GM20000 (cell line): ENCODE data around the gene IRAK1.
"Not testable (repeated sequence)": the region's sequence is repeated elsewhere in the genome, so short reads cannot be mapped to it uniquely, and the experiment has no call there.

ENCODE experiments used
- DNase-seq: peaks from one replicate; pipeline ENCODE4 v3.0.0; 2012; ENCODE audit warnings: low spot score
- CTCF ChIP-seq: IDR thresholded peaks from 2 replicates; pipeline ENCODE4 v1.5.1; 2012; ENCODE audit warnings: mild to moderate bottlenecking, control low read depth; ENCODE audit errors: extremely low read depth, missing control alignments

The IRAK1 gene

GRCh38 chrX:154004315-154004714 lies 15.4 kb downstream of the IRAK1 start:
- TF ChIP-seq CTCF: no peak
- DNase-seq: no peak

DNA sequence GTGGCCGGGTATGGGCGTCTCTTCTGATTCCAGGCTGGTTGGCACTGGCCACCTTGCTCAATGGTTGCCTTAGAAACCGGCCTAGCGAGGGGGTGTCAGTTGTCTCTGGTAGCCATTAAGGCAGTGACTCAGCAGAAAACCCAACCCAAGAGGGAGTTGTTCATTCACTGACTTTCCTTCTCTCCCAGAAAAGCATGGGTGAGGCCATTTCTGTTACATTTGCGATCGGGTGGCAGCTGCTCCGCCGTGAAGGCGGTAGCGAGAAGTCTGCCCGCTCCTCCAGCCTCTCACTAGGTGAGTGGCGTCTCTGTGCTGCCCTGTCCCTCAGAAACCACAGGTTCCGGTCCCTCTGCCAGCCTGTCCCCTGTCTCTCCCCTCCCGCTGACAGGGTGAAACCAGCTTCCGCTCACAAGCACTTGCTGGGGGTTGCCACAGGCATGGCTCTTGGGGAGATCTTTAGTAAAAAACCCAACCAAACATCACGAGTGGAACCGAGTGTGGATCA lies 17.4 kb downstream of the IRAK1 start:
- TF ChIP-seq CTCF: no peak
- DNase-seq: peak; percentile 23

DNA sequence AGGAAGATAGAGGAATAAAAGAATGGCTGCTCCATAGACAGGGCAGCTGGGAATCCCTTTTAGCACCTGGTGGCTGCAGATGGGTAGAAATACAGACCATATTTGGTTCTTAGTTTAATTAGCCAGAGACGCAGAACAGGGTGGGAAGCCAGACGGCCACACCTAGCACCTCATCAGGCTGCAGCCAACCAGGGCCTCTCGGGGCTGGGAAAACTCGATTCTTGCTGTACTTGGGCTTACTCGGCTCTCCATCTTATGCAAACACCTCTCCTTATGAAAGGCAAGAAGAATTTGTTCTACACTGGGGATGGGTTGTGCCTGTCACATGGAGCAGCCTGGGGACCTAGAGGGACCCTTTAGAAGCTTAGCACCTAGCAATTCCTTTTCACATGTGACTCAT lies 19.7 kb downstream of the IRAK1 start:
- TF ChIP-seq CTCF: no peak
- DNase-seq: no peak

GRCh38 chrX:153999359-154000037 lies 20.2 kb downstream of the IRAK1 start:
- no peak for DNase-seq
- no peak for TF ChIP-seq CTCF

GRCh38 chrX:153995504-153995903 lies 24.2 kb downstream of the IRAK1 start:
- no peak for DNase-seq
- no peak for TF ChIP-seq CTCF

DNA sequence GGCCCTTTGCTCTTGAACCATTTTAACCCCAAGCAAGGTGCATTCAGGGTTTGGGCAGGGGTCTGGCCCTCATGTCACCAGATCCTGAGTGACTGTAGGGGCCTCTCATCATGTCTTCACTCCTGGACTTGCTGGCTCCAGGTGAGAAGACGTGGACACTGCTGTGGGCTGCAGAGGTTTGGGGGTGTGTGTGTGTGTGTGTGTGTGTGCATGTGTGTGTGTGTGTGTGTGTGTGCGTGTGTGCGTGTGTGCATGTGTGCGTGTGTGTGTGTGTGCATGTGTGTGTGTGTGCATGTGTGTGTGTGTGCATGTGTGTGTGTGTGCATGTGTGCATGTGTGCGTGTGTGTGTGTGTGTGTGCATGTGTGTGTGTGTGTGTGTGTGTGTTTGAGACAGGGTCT lies 25.3 kb downstream of the IRAK1 start:
- not testable (repeated sequence) for DNase-seq

- no peak for TF ChIP-seq CTCF
- no peak for DNase-seq
Observed at GRCh38 chrX:153993978-153994377, 25.7 kb downstream of the IRAK1 start.

DNA sequence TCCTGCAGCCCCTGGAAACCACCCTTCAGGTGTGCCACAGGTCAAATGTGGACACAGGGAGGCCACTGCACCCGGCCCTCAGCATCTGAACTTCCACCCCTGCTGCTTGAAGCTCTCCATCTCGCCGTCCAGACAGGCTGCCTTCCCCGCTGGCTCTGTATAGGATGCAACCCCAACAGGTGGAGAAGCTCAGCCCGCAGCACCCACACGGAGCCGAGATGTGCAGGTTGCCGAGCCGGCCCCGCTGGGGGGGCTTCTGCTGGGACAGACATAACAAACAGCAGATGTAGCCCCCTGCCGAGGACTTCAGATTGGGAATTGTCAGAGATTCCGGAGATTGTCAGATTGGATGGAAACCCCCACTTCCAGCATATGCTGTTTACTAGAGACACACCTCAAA lies 26.6 kb downstream of the IRAK1 start:
- no peak for TF ChIP-seq CTCF
- DNase-seq: no peak
